ENCODE results near the gene ACIN1.

DNA sequence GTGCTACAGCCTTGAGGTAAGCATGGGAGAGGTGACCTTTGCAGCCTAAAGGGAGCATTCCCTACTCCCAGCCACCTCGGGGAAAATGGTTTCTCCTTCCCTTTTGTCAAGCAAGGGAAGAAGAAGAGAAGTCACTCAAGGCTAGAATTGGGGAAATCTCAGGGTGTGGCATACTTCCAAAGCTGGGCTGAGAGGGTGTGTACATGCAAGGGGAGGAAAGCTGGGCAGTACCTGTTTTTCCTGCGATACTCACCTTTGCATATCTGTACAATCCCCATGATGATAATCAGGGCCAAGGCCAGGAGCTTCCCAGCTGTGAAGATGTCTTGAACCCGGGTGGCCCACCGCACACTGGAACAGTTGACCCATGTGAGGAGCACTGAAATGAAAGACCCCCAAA, 47.9 kb upstream of the ACIN1 start:
- TF ChIP-seq SPI1 (IDR thresholded peaks at IDR 0.05; ENCODE audit: borderline replicate concordance, low read depth) (no peak), POLR2AphosphoS5 (IDR thresholded peaks at IDR 0.05; ENCODE audit: low read depth) (no peak)
